Gastrocnemius medialis (tissue), 4 donors: ENCODE data around the gene CKAP4. TPM values are rescaled to one million over a fixed set of nuclear protein-coding genes. Genes with fewer than 3 reads are reported as not detected.

Experiments
- ATAC-seq, 2 donors: fragments of 150-250 bp; one replicate each; pipeline ENCODE4 v1.9.1; 2016
- DNase-seq, 2 donors: peaks; one replicate each; pipeline ENCODE4 v3.0.0-alpha.2; 2019
- H3K27ac ChIP-seq, 4 donors: fragments of 200-600 bp; sonication (generic); 1 replicate in 1 of 4; 2 replicates in 3 of 4; pipeline ENCODE4 v1.5.1; 2016 to 2018; ENCODE audit warnings: mild to moderate bottlenecking in 2 of 4, moderate library complexity in 1 of 4
- H3K27me3 ChIP-seq, 3 donors: fragments of 200-600 bp; sonication (generic) in 2 of 3; 1 replicate in 1 of 3; 2 replicates in 2 of 3; pipeline versions ENCODE4 v1.5.1 to v1.6.0; 2016 to 2019; ENCODE audit warnings: mild to moderate bottlenecking in 1 of 3, moderate library complexity in 1 of 3
- H3K36me3 ChIP-seq, 2 donors: fragments of 200-600 bp; sonication (generic) in 1 of 2; one replicate each; pipeline ENCODE4 v1.5.1; 2017 to 2018
- H3K4me1 ChIP-seq, 2 donors: fragments of 200-600 bp; sonication (generic) in 1 of 2; one replicate each; pipeline ENCODE4 v1.5.1; 2016 to 2017; ENCODE audit warnings: mild to moderate bottlenecking in 2 of 2
- H3K4me3 ChIP-seq, 4 donors: fragments of 200-600 bp; sonication (generic) in 3 of 4; 1 replicate in 1 of 4; 2 replicates in 3 of 4; pipeline ENCODE4 v1.5.1; 2016 to 2019; ENCODE audit warnings: mild to moderate bottlenecking in 2 of 4
- H3K9me3 ChIP-seq, 3 donors: fragments of 200-600 bp; sonication (generic) in 2 of 3; 1 replicate in 1 of 3; 2 replicates in 2 of 3; pipeline ENCODE4 v1.5.1; 2016 to 2019
- POLR2A ChIP-seq, 2 donors: fragments of 450-650 bp; IDR thresholded peaks; one replicate each; pipeline ENCODE4 v1.6.1; 2017; ENCODE audit warnings: antibody characterized with exemption in 2 of 2, mild to moderate bottlenecking in 2 of 2, moderate library complexity in 2 of 2
- in situ Hi-C, 4 donors: fragments of 200-750 bp; cut with MboI; loops; one replicate each; pipeline versions ENCODE4 v1.15.0 to v1.8.0; 2017; ENCODE audit warnings: low sequenced_read_pairs in 4 of 4
- intact Hi-C: fragments of 100-400 bp; cut with DNase I; formaldehyde crosslinking; loops from one replicate; pipeline ENCODE4 v1.15.1; 2023; ENCODE audit warnings: low total_unique reads
- total RNA-seq, 4 donors: library from RNA; depleted of rRNA; stranded (reverse); fragments of >200 nt; gene quantifications; one replicate each; pipeline versions ENCODE4 v1.1.0 to v1.2.3, GENCODE V29; 2016
- TF ChIP-seq, protein P1 (sequence below), 5 experiments: fragments of 450-650 bp in 3 of 5; fragments of 200-600 bp in 2 of 5; sonication (generic) in 2 of 5; IDR thresholded peaks in 4 of 5; conservative IDR thresholded peaks in 1 of 5; 1 replicate in 4 of 5; 2 replicates in 1 of 5; pipeline ENCODE4 v1.5.1; 2016 to 2019; ENCODE audit warnings: antibody characterized with exemption in 5 of 5, mild to moderate bottlenecking in 3 of 5, moderate library complexity in 3 of 5

Gene CKAP4
- total RNA-seq, 4 donors from 2014 or later: 9.7 to 17.6 (median 15.7) TPM

DNA sequence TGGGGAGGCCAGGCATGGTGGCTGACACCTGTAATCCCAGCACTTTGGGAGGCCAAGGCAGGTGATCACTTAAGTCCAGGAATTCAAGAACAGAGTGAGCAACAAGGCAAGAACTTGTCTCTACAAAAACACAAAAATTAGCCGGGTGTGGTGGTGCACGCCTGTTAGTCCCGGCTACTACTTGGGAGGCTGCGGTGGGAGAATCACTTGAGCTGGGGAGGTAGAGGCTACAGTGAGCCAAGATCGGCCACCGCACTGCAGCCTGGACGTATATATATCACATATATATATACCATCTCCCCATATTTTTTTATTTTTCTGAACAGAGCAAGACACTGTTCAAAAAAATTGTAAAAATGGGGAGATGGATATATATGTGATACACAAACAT lies 19.5 kb downstream of the CKAP4 start:
- DNase-seq: no peak
- TF ChIP-seq POLR2A (IDR thresholded peaks at IDR 0.05): no peak
- TF ChIP-seq, protein P1, sequence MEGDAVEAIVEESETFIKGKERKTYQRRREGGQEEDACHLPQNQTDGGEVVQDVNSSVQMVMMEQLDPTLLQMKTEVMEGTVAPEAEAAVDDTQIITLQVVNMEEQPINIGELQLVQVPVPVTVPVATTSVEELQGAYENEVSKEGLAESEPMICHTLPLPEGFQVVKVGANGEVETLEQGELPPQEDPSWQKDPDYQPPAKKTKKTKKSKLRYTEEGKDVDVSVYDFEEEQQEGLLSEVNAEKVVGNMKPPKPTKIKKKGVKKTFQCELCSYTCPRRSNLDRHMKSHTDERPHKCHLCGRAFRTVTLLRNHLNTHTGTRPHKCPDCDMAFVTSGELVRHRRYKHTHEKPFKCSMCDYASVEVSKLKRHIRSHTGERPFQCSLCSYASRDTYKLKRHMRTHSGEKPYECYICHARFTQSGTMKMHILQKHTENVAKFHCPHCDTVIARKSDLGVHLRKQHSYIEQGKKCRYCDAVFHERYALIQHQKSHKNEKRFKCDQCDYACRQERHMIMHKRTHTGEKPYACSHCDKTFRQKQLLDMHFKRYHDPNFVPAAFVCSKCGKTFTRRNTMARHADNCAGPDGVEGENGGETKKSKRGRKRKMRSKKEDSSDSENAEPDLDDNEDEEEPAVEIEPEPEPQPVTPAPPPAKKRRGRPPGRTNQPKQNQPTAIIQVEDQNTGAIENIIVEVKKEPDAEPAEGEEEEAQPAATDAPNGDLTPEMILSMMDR (IDR thresholded peaks at IDR 0.05 in 4 of 5, conservative IDR thresholded peaks at IDR 0.05 in 1 of 5): no peak
- no peak for ATAC-seq
- H3K4me3 ChIP-seq: no peak overlapping the region
- in situ Hi-C loops: loop anchor here (5.0 to 10.0 kb wide), 6 partner anchors 54 to 804 kb away; partner anchors contain the start of gene POLR3B (in 1 of the 4)
- no peak overlapping the region for H3K27ac ChIP-seq
- no peaks in the 10 kb centered on the region for H3K36me3 ChIP-seq
- no peaks in the 10 kb centered on the region for H3K27me3 ChIP-seq
- no peaks in the 10 kb centered on the region for H3K9me3 ChIP-seq
- H3K4me1 ChIP-seq: peaks cover 8 to 17% of the 10 kb centered on the region in 2 donors
- intact Hi-C loops: no loop called here

- H3K27ac ChIP-seq: peak overlapping the region in 1 of 4 donors; percentile 5
These were observed 20.0 kb downstream of the CKAP4 start for GRCh38 chr12:106227641-106228319.

GRCh38 chr12:106226884-106227640 lies 20.8 kb downstream of the CKAP4 start:
- Histone ChIP-seq H3K27ac (peak overlapping the region in 2 of 4 donors; percentile 5 to 31), H3K27me3 (no peaks in the 10 kb centered on the region), H3K4me1 (peaks cover 8 to 17% of the 10 kb centered on the region in 2 donors), H3K4me3 (no peak overlapping the region), H3K9me3 (no peaks in the 10 kb centered on the region), H3K36me3 (no peaks in the 10 kb centered on the region)
- intact Hi-C loops: loop anchor here (1.0 kb wide), 2 partner anchors 55 to 118 kb away; no protein-coding TSS in a partner anchor
- in situ Hi-C loops: loop anchor here (5.0 to 10.0 kb wide), 6 partner anchors 55 to 802 kb away; partner anchors contain the start of gene POLR3B (in 1 of the 4)
- ATAC-seq (peak; percentile 76 to 78), DNase-seq (peak; percentile 15 to 36)
- TF ChIP-seq, protein P1 (IDR thresholded peaks at IDR 0.05 in 4 of 5, conservative IDR thresholded peaks at IDR 0.05 in 1 of 5): peak; percentile 79 to 86 (median 80)
- TF ChIP-seq POLR2A (IDR thresholded peaks at IDR 0.05): no peak

More at GRCh38 chr12:106227641-106228319, 20.0 kb downstream of the CKAP4 start:
- Histone ChIP-seq H3K36me3 (no peaks in the 10 kb centered on the region), H3K4me1 (peaks cover 8 to 17% of the 10 kb centered on the region in 2 donors), H3K9me3 (no peaks in the 10 kb centered on the region), H3K4me3 (no peak overlapping the region), H3K27me3 (no peaks in the 10 kb centered on the region)
- TF ChIP-seq, protein P1 (IDR thresholded peaks at IDR 0.05 in 4 of 5, conservative IDR thresholded peaks at IDR 0.05 in 1 of 5): no peak
- no peak for TF ChIP-seq POLR2A (IDR thresholded peaks at IDR 0.05)
- DNase-seq (peak; percentile 27 to 70), ATAC-seq (peak; percentile 41 to 72)
- in situ Hi-C loops: loop anchor here (5.0 to 10.0 kb wide), 6 partner anchors 55 to 803 kb away; partner anchors contain the start of gene POLR3B (in 1 of the 4)
- intact Hi-C loops: loop anchor here (1.0 kb wide), 2 partner anchors 55 to 118 kb away; no protein-coding TSS in a partner anchor

DNA sequence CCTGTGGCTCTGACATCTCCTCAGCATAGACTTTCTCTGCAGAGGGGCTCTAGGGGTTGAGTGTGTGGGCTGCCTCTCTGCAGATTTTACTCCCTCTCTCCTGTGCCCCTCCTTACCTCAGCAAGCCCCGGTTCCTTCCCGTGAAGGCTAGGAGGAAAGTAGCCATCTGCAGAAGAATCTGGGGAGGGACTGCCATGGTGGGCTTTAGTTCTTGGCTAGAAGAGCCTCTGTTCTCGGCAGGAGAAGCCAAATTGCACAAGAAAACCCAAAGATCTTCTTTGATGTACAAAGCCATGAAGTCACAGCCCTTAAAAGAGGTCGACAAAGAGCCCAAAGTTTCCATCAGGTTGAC lies 23.5 kb downstream of the CKAP4 start:
- intact Hi-C loops (loop anchor here (1.0 kb wide), 1 partner anchor 804 kb away; no protein-coding TSS in a partner anchor), in situ Hi-C loops (loop anchor here (5.0 to 10.0 kb wide), 5 partner anchors 60 to 802 kb away; partner anchors contain the start of gene POLR3B (in 1 of the 4))
- H3K4me3 ChIP-seq: no peak overlapping the region
- no peak for TF ChIP-seq POLR2A (IDR thresholded peaks at IDR 0.05)
- TF ChIP-seq, protein P1 (IDR thresholded peaks at IDR 0.05 in 4 of 5, conservative IDR thresholded peaks at IDR 0.05 in 1 of 5): peak in 1 of 5 experiments; percentile 5
- H3K9me3 ChIP-seq: no peaks in the 10 kb centered on the region
- no peaks in the 10 kb centered on the region for H3K36me3 ChIP-seq
- H3K4me1 ChIP-seq: peaks cover 8 to 17% of the 10 kb centered on the region in 2 donors
- H3K27ac ChIP-seq: no peak overlapping the region
- DNase-seq (no peak), ATAC-seq (no peak)
- no peaks in the 10 kb centered on the region for H3K27me3 ChIP-seq
